Naive thymus-derived CD4-positive, alpha-beta T cell (primary cell): ENCODE measurements around the gene ADAM33. TPM values are rescaled to one million over a fixed set of nuclear protein-coding genes. Genes with fewer than 3 reads are reported as not detected.

Experiments used
- ATAC-seq: fragments of 150-1000 bp; cut with Tn5 transposase; 2 replicates; pipeline ENCODE4 v1.10.0; 2021; ENCODE audit warnings: mild to moderate bottlenecking, moderate library complexity
- CTCF ChIA-PET: fragments of 350-600 bp; sonication (Branson Sonifier 250); formaldehyde crosslinking; loops from one replicate; lab custom pipeline; 2021; ENCODE audit warnings: antibody characterized with exemption; lab: Charles Lee
- POLR2A ChIA-PET: fragments of 350-600 bp; sonication (Branson Sonifier 250); formaldehyde crosslinking; loops from one replicate; lab custom pipeline; 2021; ENCODE audit warnings: antibody characterized with exemption, inconsistent platforms; lab: Charles Lee
- DNase-seq, 9 donors: peaks; one replicate each; pipeline versions ENCODE4 v3.0.0 to v3.0.0-alpha.2; 2020 to 2022; ENCODE audit warnings: mixed read lengths in 1 of 9
- H3K27ac ChIP-seq: one replicate; pipeline ENCODE4 v1.7.0; 2013; ENCODE audit warnings: mild to moderate bottlenecking, low read depth, low read length, moderate library complexity
- H3K27me3 ChIP-seq, 2 donors: one replicate each; pipeline ENCODE4 v1.7.0; 2013; ENCODE audit warnings: low read length in 2 of 2, mild to moderate bottlenecking in 2 of 2, moderate library complexity in 2 of 2; ENCODE audit not compliant: control insufficient read depth in 2 of 2, insufficient read depth in 2 of 2
- H3K36me3 ChIP-seq, 3 experiments: 1 replicate in 2 of 3; 2 replicates in 1 of 3; pipeline ENCODE4 v1.7.0; 2013; ENCODE audit warnings: low read length in 3 of 3, mild to moderate bottlenecking in 3 of 3, moderate library complexity in 1 of 3; ENCODE audit not compliant: insufficient read depth in 3 of 3, control insufficient read depth in 2 of 3
- H3K4me1 ChIP-seq, 2 donors: one replicate each; pipeline ENCODE4 v1.7.0; 2013; ENCODE audit warnings: low read length in 2 of 2, mild to moderate bottlenecking in 2 of 2, moderate library complexity in 1 of 2; ENCODE audit not compliant: control insufficient read depth in 2 of 2, insufficient read depth in 2 of 2
- H3K4me3 ChIP-seq: 2 replicates; pipeline ENCODE4 v1.7.0; 2013; ENCODE audit warnings: mild to moderate bottlenecking, low read length
- H3K9me3 ChIP-seq, 3 experiments: 1 replicate in 2 of 3; 2 replicates in 1 of 3; pipeline ENCODE4 v1.7.0; 2013; ENCODE audit warnings: low read length in 3 of 3; ENCODE audit not compliant: control insufficient read depth in 2 of 3
- H3K27ac Mint-ChIP-seq, 9 donors: one replicate each; pipeline ENCODE4 v1.8.0; 2020 to 2022; ENCODE audit warnings: mixed read lengths in 9 of 9, mild to moderate bottlenecking in 8 of 9, moderate library complexity in 5 of 9, inconsistent platforms in 2 of 9
- H3K27me3 Mint-ChIP-seq, 5 donors: one replicate each; pipeline ENCODE4 v1.8.0; 2021 to 2022; ENCODE audit warnings: mixed read lengths in 5 of 5, mild to moderate bottlenecking in 1 of 5
- H3K36me3 Mint-ChIP-seq, 5 donors: one replicate each; pipeline ENCODE4 v1.8.0; 2020 to 2022; ENCODE audit warnings: mixed read lengths in 5 of 5, mild to moderate bottlenecking in 3 of 5, inconsistent platforms in 1 of 5
- H3K4me1 Mint-ChIP-seq, 7 donors: one replicate each; pipeline ENCODE4 v1.8.0; 2020 to 2022; ENCODE audit warnings: mixed read lengths in 7 of 7, mild to moderate bottlenecking in 3 of 7, inconsistent platforms in 1 of 7
- H3K4me3 Mint-ChIP-seq, 10 donors: one replicate each; pipeline ENCODE4 v1.8.0; 2020 to 2022; ENCODE audit warnings: mild to moderate bottlenecking in 10 of 10, mixed read lengths in 10 of 10, moderate library complexity in 6 of 10, inconsistent platforms in 2 of 10
- H3K9me3 Mint-ChIP-seq, 11 donors: one replicate each; pipeline ENCODE4 v1.8.0; 2020 to 2022; ENCODE audit warnings: mixed read lengths in 11 of 11, mild to moderate bottlenecking in 4 of 11, inconsistent platforms in 1 of 11, moderate library complexity in 1 of 11
- intact Hi-C, 2 donors: fragments of 100-400 bp; cut with micrococcal nuclease; formaldehyde crosslinking; loops; one replicate each; pipeline ENCODE4 v1.15.1; 2023
- polyA plus RNA-seq, 2 donors: library from polyadenylated mRNA; unstranded; fragments of 300-500 nt; fragmentation: Illumina TruSeq; gene quantifications; one replicate each; pipeline ENCODE4 v1.2.3, GENCODE V29; 2021
- total RNA-seq, 6 experiments: library from RNA in 5 of 6; stranded (reverse) in 5 of 6; gene quantifications; 1 replicate in 5 of 6; 2 replicates in 1 of 6; pipeline ENCODE4 v1.2.3 and lab custom pipeline; 2021 to 2026

Gene ADAM33
- total and polyA plus RNA-seq, 7 experiments from 2014 or later = 0.20 TPM; not detected in 6

DNA sequence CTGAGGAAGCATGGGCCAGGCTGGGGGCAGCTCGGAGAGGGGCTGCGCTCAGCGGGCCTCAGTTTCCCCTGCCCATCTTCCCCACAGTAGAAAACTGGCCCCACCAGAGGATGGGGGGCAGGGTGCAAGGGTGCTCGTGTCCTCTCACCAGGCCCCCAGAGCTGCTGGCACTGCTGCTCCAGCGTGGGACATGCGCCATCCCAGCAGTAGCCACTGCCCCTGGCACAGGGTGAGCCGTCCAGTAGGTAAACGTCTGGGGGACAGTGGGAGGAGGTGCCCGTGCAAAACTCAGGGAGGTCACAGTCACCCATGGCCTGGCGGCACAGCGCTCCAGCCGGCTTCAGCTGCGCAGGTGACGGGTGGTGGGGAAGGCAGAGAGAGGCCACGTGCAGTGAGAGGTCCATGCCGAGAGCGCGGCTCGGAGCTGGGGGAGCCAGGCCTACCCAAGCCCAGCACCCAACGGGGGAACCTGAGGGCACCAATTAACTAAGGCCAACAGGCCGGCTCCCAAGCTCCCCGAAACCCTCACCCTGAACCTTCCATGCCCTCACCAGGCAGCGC lies 9.7 kb downstream of the ADAM33 start:
- ATAC-seq (no peak), DNase-seq (no peak)
- Mint-ChIP-seq H3K4me1 (peaks cover 0 to 13% (median 8%) of the 10 kb centered on the region in 7 donors), H3K27ac (no peak overlapping the region), H3K4me3 (no peak overlapping the region), H3K9me3 (peaks cover 0 to 2% (median 0%) of the 10 kb centered on the region in 11 donors), H3K27me3 (peaks cover 28 to 64% (median 45%) of the 10 kb centered on the region in 5 donors), H3K36me3 (peaks cover 0 to 4% (median 0%) of the 10 kb centered on the region in 5 donors)
- intact Hi-C loops = no loop called here
- no peak overlapping the region for H3K27ac ChIP-seq
- ChIA-PET POLR2A (no interaction called here), CTCF (interaction anchor here (1.0 kb wide), 1 partner anchor 51 kb away, joined by 3 read pairs; no protein-coding TSS in a partner anchor)
- H3K27me3 ChIP-seq = no peaks in the 10 kb centered on the region
- no peaks in the 10 kb centered on the region for H3K9me3 ChIP-seq
- H3K4me3 ChIP-seq = no peak overlapping the region
- H3K4me1 ChIP-seq = no peaks in the 10 kb centered on the region
- H3K36me3 ChIP-seq = no peaks in the 10 kb centered on the region

DNA sequence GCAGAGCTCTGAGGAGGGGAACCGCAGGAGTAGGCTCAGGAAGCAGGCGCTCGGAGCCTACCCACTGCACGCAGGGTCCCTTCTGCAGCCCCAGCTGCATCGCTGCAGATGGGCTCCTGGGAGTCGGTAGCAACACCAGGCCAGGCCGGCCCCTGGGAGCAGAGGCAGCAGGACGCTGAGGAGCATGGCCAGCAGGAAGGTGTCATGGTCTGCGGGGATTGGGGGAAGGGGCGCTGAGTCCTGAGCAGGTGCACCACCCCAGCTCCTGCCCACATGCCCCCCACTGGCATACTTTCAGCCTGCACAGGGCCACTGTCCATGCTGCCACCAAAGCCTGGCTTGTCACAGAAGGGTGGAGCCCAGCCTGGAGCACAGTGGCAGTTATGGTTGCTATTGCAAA lies 10.9 kb downstream of the ADAM33 start:
- peaks cover 4 to 20% (median 11%) of the 10 kb centered on the region in 7 donors for H3K4me1 Mint-ChIP-seq

DNA sequence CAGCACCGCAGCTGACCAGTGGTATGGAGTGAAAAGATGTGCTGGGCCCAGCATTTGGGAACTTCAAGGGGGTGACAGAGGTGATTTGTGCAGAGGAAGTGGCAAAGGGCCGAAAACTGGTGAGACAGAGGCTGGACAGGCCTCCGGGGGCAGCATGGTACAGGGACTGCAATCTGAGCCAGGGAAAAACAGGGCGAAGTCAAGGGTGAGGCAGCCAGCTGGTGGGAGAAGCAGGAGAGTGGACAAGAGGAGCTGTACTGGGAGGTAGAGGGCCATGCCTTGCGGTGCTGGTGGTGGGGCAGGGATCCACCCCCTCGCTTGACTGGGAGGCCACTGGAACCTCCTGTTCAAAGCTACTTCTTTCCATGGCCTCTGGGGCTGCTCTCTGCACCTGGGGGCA lies 11.3 kb downstream of the ADAM33 start:
- Histone ChIP-seq H3K4me3 (no peak overlapping the region), H3K36me3 (no peaks in the 10 kb centered on the region), H3K9me3 (no peaks in the 10 kb centered on the region), H3K4me1 (peaks cover 7 to 8% of the 10 kb centered on the region in 2 donors), H3K27ac (no peak overlapping the region), H3K27me3 (no peaks in the 10 kb centered on the region)
- peaks cover 7 to 24% (median 15%) of the 10 kb centered on the region in 7 donors for H3K4me1 Mint-ChIP-seq
- ChIA-PET CTCF (no interaction called here), POLR2A (no interaction called here)
- H3K4me3 Mint-ChIP-seq = no peak overlapping the region
- intact Hi-C loops = no loop called here
- ATAC-seq (no peak), DNase-seq (no peak)
- H3K36me3 Mint-ChIP-seq = peaks cover 0 to 4% (median 0%) of the 10 kb centered on the region in 5 donors
- H3K27ac Mint-ChIP-seq = no peak overlapping the region
- peaks cover 0 to 1% (median 0%) of the 10 kb centered on the region in 11 donors for H3K9me3 Mint-ChIP-seq
- H3K27me3 Mint-ChIP-seq = peaks cover 20 to 57% (median 35%) of the 10 kb centered on the region in 5 donors

More for the DNA sequence above, 10.9 kb downstream of the ADAM33 start:
- Mint-ChIP-seq H3K9me3 (peaks cover 0 to 2% (median 0%) of the 10 kb centered on the region in 11 donors), H3K36me3 (peaks cover 0 to 4% (median 0%) of the 10 kb centered on the region in 5 donors), H3K27me3 (peaks cover 23 to 58% (median 38%) of the 10 kb centered on the region in 5 donors), H3K4me3 (no peak overlapping the region), H3K27ac (no peak overlapping the region)
- ChIA-PET CTCF (no interaction called here), POLR2A (no interaction called here)
- no peak overlapping the region for H3K27ac ChIP-seq
- ATAC-seq (no peak), DNase-seq (no peak)
- no peaks in the 10 kb centered on the region for H3K9me3 ChIP-seq
- no peaks in the 10 kb centered on the region for H3K27me3 ChIP-seq
- intact Hi-C loops = no loop called here
- H3K4me3 ChIP-seq = no peak overlapping the region
- no peaks in the 10 kb centered on the region for H3K36me3 ChIP-seq
- peaks cover 5% of the 10 kb centered on the region in 2 donors for H3K4me1 ChIP-seq

DNA sequence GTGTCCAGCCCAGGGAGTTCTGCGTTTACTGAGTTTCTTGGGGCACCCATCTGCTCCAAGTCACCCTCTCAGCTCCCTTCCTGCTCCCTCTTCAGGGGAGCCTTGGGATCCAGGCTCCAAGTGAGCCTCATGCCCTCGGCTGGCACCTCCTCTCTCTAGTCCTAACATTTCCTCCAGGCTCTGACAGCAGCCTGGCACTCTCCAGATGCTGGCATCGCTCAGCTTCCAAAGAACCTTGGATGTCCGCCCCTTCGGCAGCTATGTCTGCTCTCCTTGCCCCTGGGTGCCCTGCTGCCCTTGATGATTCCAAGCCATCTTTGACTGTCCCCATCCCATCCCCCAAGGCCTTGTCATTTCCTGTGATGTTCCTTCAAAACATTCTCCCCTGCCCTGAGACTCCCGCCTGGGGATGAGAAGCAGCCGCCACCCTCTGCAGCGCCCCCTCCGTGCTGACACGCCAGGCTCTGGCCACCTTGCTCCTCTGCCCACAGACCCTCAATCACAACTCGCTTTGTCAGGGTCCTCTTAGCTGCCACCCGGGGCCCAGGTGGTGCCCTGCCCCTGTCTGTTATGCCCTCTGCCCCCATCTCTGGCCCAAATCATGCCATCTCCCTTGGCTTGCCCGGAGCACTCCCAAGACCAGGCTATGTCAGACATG lies 12.0 kb downstream of the ADAM33 start:
- no peak overlapping the region for H3K27ac ChIP-seq
- DNase-seq (no peak), ATAC-seq (no peak)
- H3K36me3 Mint-ChIP-seq = peaks cover 0 to 4% (median 0%) of the 10 kb centered on the region in 5 donors
- H3K4me3 Mint-ChIP-seq = no peak overlapping the region
- H3K36me3 ChIP-seq = no peaks in the 10 kb centered on the region
- H3K4me3 ChIP-seq = no peak overlapping the region
- H3K9me3 ChIP-seq = no peaks in the 10 kb centered on the region
- no peaks in the 10 kb centered on the region for H3K9me3 Mint-ChIP-seq
- peak overlapping the region in 1 of 9 donors; percentile 43 for H3K27ac Mint-ChIP-seq
- peaks cover 14 to 51% (median 28%) of the 10 kb centered on the region in 5 donors for H3K27me3 Mint-ChIP-seq
- POLR2A ChIA-PET = no interaction called here
- no peaks in the 10 kb centered on the region for H3K27me3 ChIP-seq
- H3K4me1 ChIP-seq = peaks cover 7 to 11% of the 10 kb centered on the region in 2 donors
- CTCF ChIA-PET = no interaction called here
- intact Hi-C loops = no loop called here
- peaks cover 7 to 27% (median 17%) of the 10 kb centered on the region in 7 donors for H3K4me1 Mint-ChIP-seq

DNA sequence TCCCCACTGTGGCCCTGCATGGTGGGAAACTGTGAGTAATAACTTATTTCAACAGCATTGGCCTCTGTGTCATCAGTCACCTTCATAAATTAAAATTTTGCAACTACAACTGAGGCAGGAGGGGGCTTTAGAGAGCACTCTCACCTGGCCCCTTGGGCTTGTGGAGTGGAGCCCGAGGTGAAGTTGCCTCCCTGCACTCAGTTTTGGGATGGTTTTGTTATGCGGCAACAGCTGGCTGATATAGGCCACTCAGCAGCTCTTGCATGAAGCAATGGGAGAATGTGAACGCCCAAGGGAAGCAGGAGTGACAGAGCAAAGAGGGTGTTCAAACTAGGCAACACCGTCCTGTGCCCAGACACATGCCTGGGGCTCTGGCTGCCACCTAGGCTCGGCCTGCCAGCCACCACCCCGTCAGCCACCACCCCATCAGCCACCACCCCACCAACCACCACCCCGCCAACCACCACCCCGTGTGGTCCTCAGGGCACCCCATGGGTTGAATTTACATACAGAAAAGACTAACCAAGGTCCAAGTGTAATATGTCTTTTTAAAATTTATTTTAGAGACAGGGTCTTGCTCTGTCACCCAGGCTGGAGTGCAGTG lies 14.3 kb downstream of the ADAM33 start:
- Mint-ChIP-seq H3K27ac (peak overlapping the region in 1 of 9 donors; percentile 5), H3K36me3 (no peaks in the 10 kb centered on the region), H3K4me1 (peaks cover 7 to 23% (median 15%) of the 10 kb centered on the region in 7 donors), H3K4me3 (peak overlapping the region in 2 of 10 donors; percentile 21 to 44), H3K27me3 (peaks cover 9 to 53% (median 21%) of the 10 kb centered on the region in 5 donors), H3K9me3 (no peaks in the 10 kb centered on the region)
- Histone ChIP-seq H3K9me3 (no peaks in the 10 kb centered on the region), H3K4me3 (no peak overlapping the region), H3K36me3 (no peaks in the 10 kb centered on the region), H3K27ac (no peak overlapping the region), H3K27me3 (no peaks in the 10 kb centered on the region), H3K4me1 (peaks cover 7 to 11% of the 10 kb centered on the region in 2 donors)
- no peak for ATAC-seq
- DNase-seq = no peak
- POLR2A ChIA-PET = no interaction called here
- intact Hi-C loops = no loop called here
- CTCF ChIA-PET = no interaction called here

DNA sequence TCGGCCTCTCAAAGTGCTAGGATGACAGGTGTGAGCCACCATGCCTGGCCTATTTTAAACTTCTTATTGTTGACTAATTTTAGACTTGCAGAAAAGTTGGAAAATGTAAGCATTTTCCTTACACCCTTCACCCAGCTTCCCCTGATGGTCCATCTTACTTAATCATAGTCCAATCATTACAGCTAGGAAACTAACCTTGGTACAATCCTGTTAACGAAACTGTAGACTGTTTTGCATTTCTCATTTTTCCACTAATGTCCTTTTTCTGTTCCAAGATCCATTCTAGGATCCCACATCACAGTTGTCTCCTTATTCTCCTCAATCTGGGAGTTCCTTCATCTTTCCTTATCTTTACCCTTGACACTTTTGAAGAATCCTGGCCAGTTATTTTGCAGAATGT lies 18.0 kb downstream of the ADAM33 start:
- H3K27me3 Mint-ChIP-seq = peaks cover 22 to 53% (median 25%) of the 10 kb centered on the region in 5 donors
- Histone ChIP-seq H3K27me3 (peaks cover 0 to 2% of the 10 kb centered on the region in 2 donors), H3K36me3 (no peaks in the 10 kb centered on the region), H3K27ac (no peak overlapping the region), H3K4me3 (no peak overlapping the region), H3K9me3 (no peaks in the 10 kb centered on the region), H3K4me1 (peaks cover 7 to 11% of the 10 kb centered on the region in 2 donors)
- no peak overlapping the region for H3K27ac Mint-ChIP-seq
- H3K9me3 Mint-ChIP-seq = peaks cover 0 to 2% (median 0%) of the 10 kb centered on the region in 11 donors
- peaks cover 7 to 26% (median 19%) of the 10 kb centered on the region in 7 donors for H3K4me1 Mint-ChIP-seq
- no peaks in the 10 kb centered on the region for H3K36me3 Mint-ChIP-seq
- ChIA-PET POLR2A (no interaction called here), CTCF (no interaction called here)
- intact Hi-C loops = no loop called here
- ATAC-seq (no peak), DNase-seq (no peak)
- H3K4me3 Mint-ChIP-seq = no peak overlapping the region
